Osteoblast (primary cell): ENCODE measurements around the gene ZNF318. TPM values are rescaled to one million over a fixed set of nuclear protein-coding genes. Genes with fewer than 3 reads are reported as not detected.

Experiments used
- DNase-seq: peaks from one replicate; pipeline ENCODE4 v3.0.0; 2011; ENCODE audit warnings: low spot score, mixed read lengths; ENCODE audit not compliant: insufficient read length; ENCODE audit errors: missing footprints
- H2AFZ ChIP-seq: 2 replicates; pipeline ENCODE4 v1.6.0; 2011; ENCODE audit warnings: mild to moderate bottlenecking, low read length
- H3K27ac ChIP-seq: 2 replicates; pipeline ENCODE4 v1.5.1; 2011; ENCODE audit warnings: mild to moderate bottlenecking, low read depth, low read length, moderate library complexity
- H3K27me3 ChIP-seq: 2 replicates; pipeline ENCODE4 v1.6.0; 2012; ENCODE audit warnings: mild to moderate bottlenecking, control low read depth, inconsistent platforms, low read length, moderate library complexity; ENCODE audit not compliant: insufficient read depth
- H3K36me3 ChIP-seq: 2 replicates; pipeline ENCODE4 v1.5.1; 2011; ENCODE audit warnings: mild to moderate bottlenecking, low read length, control low read depth, moderate library complexity; ENCODE audit not compliant: insufficient read depth
- H3K4me1 ChIP-seq: 2 replicates; pipeline ENCODE4 v1.5.1; 2011; ENCODE audit warnings: mild to moderate bottlenecking, low read length, control low read depth, moderate library complexity; ENCODE audit not compliant: insufficient read depth
- H3K4me2 ChIP-seq: 2 replicates; pipeline ENCODE4 v1.6.0; 2011; ENCODE audit warnings: mild to moderate bottlenecking, low read length; ENCODE audit not compliant: insufficient read depth
- H3K4me3 ChIP-seq: fragments of 200-600 bp; sonication (generic); 3 replicates; pipeline ENCODE4 v1.5.1; 2012; ENCODE audit warnings: mild to moderate bottlenecking, low read length, inconsistent platforms; ENCODE audit not compliant: insufficient read depth
- H3K79me2 ChIP-seq: 2 replicates; pipeline ENCODE4 v1.6.0; 2012; ENCODE audit warnings: mild to moderate bottlenecking, low read length, control low read depth, inconsistent platforms; ENCODE audit not compliant: insufficient read depth
- H3K9me3 ChIP-seq: 2 replicates; pipeline ENCODE4 v1.5.1; 2011; ENCODE audit warnings: low read depth, low read length, control low read depth
- H4K20me1 ChIP-seq: 2 replicates; pipeline ENCODE4 v1.6.0; 2012; ENCODE audit warnings: mild to moderate bottlenecking, low read length, control low read depth; ENCODE audit not compliant: insufficient read depth
- CTCF ChIP-seq: IDR thresholded peaks from 2 replicates; pipeline ENCODE4 v1.5.1; 2011; ENCODE audit warnings: mild to moderate bottlenecking, low read depth, low read length, moderate library complexity; ENCODE audit errors: extremely low read depth
- total RNA-seq: library from RNA; depleted of rRNA; stranded (reverse); fragments of >200 nt; gene quantifications from 2 replicates; pipeline ENCODE4 v1.2.3, GENCODE V29; 2012

The ZNF318 gene
- total RNA-seq, 1 donor = 12.3 TPM

GRCh38 chr6:43292341-43292740 lies 77.1 kb downstream of the ZNF318 start:
- Histone ChIP-seq H3K4me3 (no peak overlapping the region), H4K20me1 (no peaks in the 10 kb centered on the region), H3K9me3 (no peaks in the 10 kb centered on the region), H3K4me1 (peaks cover under 1% of the 10 kb centered on the region), H2AFZ (no peak overlapping the region), H3K27ac (no peak overlapping the region), H3K4me2 (no peak overlapping the region), H3K27me3 (peaks cover 9% of the 10 kb centered on the region), H3K79me2 (no peaks in the 10 kb centered on the region), H3K36me3 (no peaks in the 10 kb centered on the region)
- no peak for TF ChIP-seq CTCF
- no peak for DNase-seq

- no peak for TF ChIP-seq CTCF
- Histone ChIP-seq H3K27me3 (peaks cover 6% of the 10 kb centered on the region), H2AFZ (no peak overlapping the region), H3K4me1 (peaks cover 5% of the 10 kb centered on the region), H3K9me3 (no peaks in the 10 kb centered on the region), H4K20me1 (no peaks in the 10 kb centered on the region), H3K4me3 (no peak overlapping the region), H3K79me2 (no peaks in the 10 kb centered on the region), H3K36me3 (no peaks in the 10 kb centered on the region), H3K4me2 (no peak overlapping the region), H3K27ac (no peak overlapping the region)
- no peak for DNase-seq
These were observed 77.7 kb downstream of the ZNF318 start for GRCh38 chr6:43291708-43292107.

- Histone ChIP-seq H3K4me1 (peaks cover 5% of the 10 kb centered on the region), H3K4me3 (no peak overlapping the region), H2AFZ (no peak overlapping the region), H3K27me3 (peaks cover 3% of the 10 kb centered on the region), H3K79me2 (no peaks in the 10 kb centered on the region), H3K9me3 (no peaks in the 10 kb centered on the region), H3K27ac (no peak overlapping the region), H3K4me2 (no peak overlapping the region), H3K36me3 (no peaks in the 10 kb centered on the region), H4K20me1 (no peaks in the 10 kb centered on the region)
- no peak for TF ChIP-seq CTCF
- DNase-seq = no peak
These were observed 78.5 kb downstream of the ZNF318 start for GRCh38 chr6:43290905-43291355.

- H4K20me1 ChIP-seq = no peaks in the 10 kb centered on the region
- no peak for DNase-seq
- peaks cover 5% of the 10 kb centered on the region for H3K4me1 ChIP-seq
- H3K4me3 ChIP-seq = no peak overlapping the region
- no peak overlapping the region for H2AFZ ChIP-seq
- no peak overlapping the region for H3K27ac ChIP-seq
- H3K79me2 ChIP-seq = no peaks in the 10 kb centered on the region
- no peak for TF ChIP-seq CTCF
- H3K36me3 ChIP-seq = no peaks in the 10 kb centered on the region
- no peak overlapping the region for H3K4me2 ChIP-seq
- no peaks in the 10 kb centered on the region for H3K9me3 ChIP-seq
- peaks cover 3% of the 10 kb centered on the region for H3K27me3 ChIP-seq
These were observed 79.0 kb downstream of the ZNF318 start for GRCh38 chr6:43290339-43290904.
